Neural crest cell (in vitro differentiated cells): ENCODE results near the gene PNMA6F. TPM values are rescaled to one million over a fixed set of nuclear protein-coding genes. Genes with fewer than 3 reads are reported as not detected.

Experiments used
- DNase-seq: peaks from one replicate; pipeline ENCODE4 v3.0.0; 2021; ENCODE audit warnings: low read depth, mixed read lengths, low spot score
- H3K27ac Mint-ChIP-seq: one replicate; pipeline ENCODE4 v1.8.0; 2021; ENCODE audit warnings: mild to moderate bottlenecking, mixed read lengths; ENCODE audit not compliant: unreplicated experiment
- H3K27me3 Mint-ChIP-seq: 2 replicates; pipeline ENCODE4 v1.8.0; 2021; ENCODE audit warnings: low read depth, mild to moderate bottlenecking, mixed read lengths
- H3K36me3 Mint-ChIP-seq: 2 replicates; pipeline ENCODE4 v1.8.0; 2021; ENCODE audit warnings: low read depth, mild to moderate bottlenecking, mixed read lengths
- H3K4me1 Mint-ChIP-seq: 2 replicates; pipeline ENCODE4 v1.8.0; 2021; ENCODE audit warnings: mixed read lengths
- H3K4me3 Mint-ChIP-seq: one replicate; pipeline ENCODE4 v1.8.0; 2021; ENCODE audit warnings: mild to moderate bottlenecking, mixed read lengths
- H3K9me3 Mint-ChIP-seq: 2 replicates; pipeline ENCODE4 v1.8.0; 2021; ENCODE audit warnings: mixed read lengths
- CTCF ChIP-seq: fragments of 200-600 bp; sonication (generic); conservative IDR thresholded peaks from 2 replicates; pipeline ENCODE4 v1.5.0; 2021; ENCODE audit warnings: antibody characterized with exemption, mild to moderate bottlenecking
- total RNA-seq: library from RNA; stranded (reverse); gene quantifications from 2 replicates; pipeline ENCODE4 v1.2.1, GENCODE V29; 2021

The PNMA6F gene
- total RNA-seq, 1 donor from 2014 or later, result not detected

GRCh38 chrX:153365670-153366069 is 44.1 kb upstream of the PNMA6F start:
- no peaks in the 10 kb centered on the region for H3K4me1 Mint-ChIP-seq
- no peak for TF ChIP-seq CTCF
- H3K27ac Mint-ChIP-seq, result no peak overlapping the region
- no peaks in the 10 kb centered on the region for H3K36me3 Mint-ChIP-seq
- no peak overlapping the region for H3K4me3 Mint-ChIP-seq
- no peak for DNase-seq
- H3K9me3 Mint-ChIP-seq, result peaks cover 6% of the 10 kb centered on the region
- H3K27me3 Mint-ChIP-seq, result peaks cover 9% of the 10 kb centered on the region

GRCh38 chrX:153361781-153362397 is 40.3 kb upstream of the PNMA6F start:
- Mint-ChIP-seq H3K9me3 (peaks cover 11% of the 10 kb centered on the region), H3K36me3 (peaks cover 10% of the 10 kb centered on the region), H3K4me1 (no peaks in the 10 kb centered on the region), H3K4me3 (no peak overlapping the region), H3K27ac (no peak overlapping the region), H3K27me3 (peaks cover 7% of the 10 kb centered on the region)
- no peak for DNase-seq
- TF ChIP-seq CTCF, result no peak

- DNase-seq, result no peak
- H3K4me1 Mint-ChIP-seq, result no peaks in the 10 kb centered on the region
- H3K27ac Mint-ChIP-seq, result no peak overlapping the region
Measured at GRCh38 chrX:153357877-153358276, 36.3 kb upstream of the PNMA6F start.

GRCh38 chrX:153353416-153353815 is 31.8 kb upstream of the PNMA6F start:
- TF ChIP-seq CTCF, result no peak
- peaks cover 23% of the 10 kb centered on the region for H3K36me3 Mint-ChIP-seq
- no peak overlapping the region for H3K27ac Mint-ChIP-seq
- peaks cover 8% of the 10 kb centered on the region for H3K9me3 Mint-ChIP-seq
- no peaks in the 10 kb centered on the region for H3K4me1 Mint-ChIP-seq
- no peaks in the 10 kb centered on the region for H3K27me3 Mint-ChIP-seq
- no peak for DNase-seq
- no peak overlapping the region for H3K4me3 Mint-ChIP-seq

More at GRCh38 chrX:153357877-153358276, 36.3 kb upstream of the PNMA6F start:
- H3K4me3 Mint-ChIP-seq, result no peak overlapping the region
- peaks cover 10% of the 10 kb centered on the region for H3K36me3 Mint-ChIP-seq
- no peak for TF ChIP-seq CTCF
- H3K9me3 Mint-ChIP-seq, result peaks cover 9% of the 10 kb centered on the region
- no peaks in the 10 kb centered on the region for H3K27me3 Mint-ChIP-seq

- H3K9me3 Mint-ChIP-seq, result peaks cover 8% of the 10 kb centered on the region
- TF ChIP-seq CTCF, result no peak
- H3K4me3 Mint-ChIP-seq, result no peak overlapping the region
- H3K36me3 Mint-ChIP-seq, result peaks cover 26% of the 10 kb centered on the region
- no peaks in the 10 kb centered on the region for H3K27me3 Mint-ChIP-seq
- DNase-seq, result no peak
- no peak overlapping the region for H3K27ac Mint-ChIP-seq
- no peaks in the 10 kb centered on the region for H3K4me1 Mint-ChIP-seq
Measured at GRCh38 chrX:153352858-153353257, 31.3 kb upstream of the PNMA6F start.
